NT2/D1 (cell line): ENCODE data around the gene RAB27B.

Experiments used
- SUZ12 ChIP-seq: IDR thresholded peaks from 2 replicates; pipeline ENCODE4 v1.6.1; 2011; ENCODE audit not compliant: insufficient read length, insufficient read depth; ENCODE audit errors: extremely low read depth
- YY1 ChIP-seq: IDR thresholded peaks from 2 replicates; pipeline ENCODE4 v1.6.1; 2011; ENCODE audit not compliant: insufficient read length, insufficient read depth
- ZNF274 ChIP-seq: IDR thresholded peaks from 2 replicates; pipeline ENCODE4 v1.6.1; 2011; ENCODE audit warnings: mild to moderate bottlenecking, low read depth, low read length

DNA sequence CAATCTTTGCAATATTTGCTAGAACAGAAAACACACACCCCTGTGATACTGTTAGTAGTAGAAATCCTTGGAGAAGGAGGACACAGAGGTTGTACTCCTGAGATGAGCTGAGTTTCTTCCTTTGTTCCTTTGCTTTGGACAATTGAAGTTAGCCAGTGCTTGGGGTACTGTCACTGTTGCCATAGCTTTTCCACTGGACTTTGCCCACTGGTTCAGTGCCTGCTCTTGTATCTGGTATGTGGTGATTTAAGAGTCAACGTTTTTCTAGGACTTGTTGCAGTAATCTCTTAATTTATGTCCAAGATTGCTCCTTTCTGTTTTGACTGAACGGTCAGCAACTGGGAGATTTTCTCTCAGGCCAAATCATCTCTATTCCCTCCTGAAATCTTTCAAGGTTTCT is 26.1 kb upstream of the RAB27B start:
- TF ChIP-seq SUZ12 (no peak), ZNF274 (no peak), YY1 (no peak)
